GM21423 (cell line): ENCODE data around the gene APLF.
"Not testable (repeated sequence)": the region's sequence is repeated elsewhere in the genome, so short reads cannot be mapped to it uniquely, and the experiment has no call there.

Source experiments
- ATAC-seq: cut with Tn5 transposase; IDR thresholded peaks from one replicate; pipeline ENCODE4 v1.9.1; 2021; ENCODE audit warnings: mild to moderate bottlenecking, moderate library complexity; ENCODE audit not compliant: unreplicated experiment

Gene APLF

GRCh38 chr2:68441179-68441993, 26.0 kb upstream of the APLF start:
- peak; percentile 99 for ATAC-seq

DNA sequence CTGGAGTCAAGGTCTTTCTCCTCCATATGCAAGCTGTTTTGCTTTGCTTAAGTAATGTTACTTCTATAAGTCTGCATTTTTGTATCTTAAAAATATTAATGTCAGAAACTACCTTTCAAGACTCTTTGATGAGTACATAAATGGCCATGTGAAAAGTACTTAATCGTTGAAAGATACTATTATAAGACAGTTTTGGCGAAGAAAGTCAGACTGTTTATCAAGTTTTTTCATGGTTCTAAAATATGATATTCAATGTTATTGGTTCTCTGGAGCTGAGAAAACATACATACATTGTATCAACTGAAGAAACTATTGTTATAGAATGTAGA, 25.4 kb upstream of the APLF start:
- no peak for ATAC-seq

GRCh38 chr2:68446425-68446824, 21.0 kb upstream of the APLF start:
- ATAC-seq = not testable (repeated sequence)

- ATAC-seq = no peak
Observed at GRCh38 chr2:68447118-68447517, 20.3 kb upstream of the APLF start.

- ATAC-seq = no peak
Observed at GRCh38 chr2:68448671-68449653, 18.4 kb upstream of the APLF start.

- ATAC-seq = no peak
Observed at GRCh38 chr2:68452158-68452900, 15.1 kb upstream of the APLF start.

DNA sequence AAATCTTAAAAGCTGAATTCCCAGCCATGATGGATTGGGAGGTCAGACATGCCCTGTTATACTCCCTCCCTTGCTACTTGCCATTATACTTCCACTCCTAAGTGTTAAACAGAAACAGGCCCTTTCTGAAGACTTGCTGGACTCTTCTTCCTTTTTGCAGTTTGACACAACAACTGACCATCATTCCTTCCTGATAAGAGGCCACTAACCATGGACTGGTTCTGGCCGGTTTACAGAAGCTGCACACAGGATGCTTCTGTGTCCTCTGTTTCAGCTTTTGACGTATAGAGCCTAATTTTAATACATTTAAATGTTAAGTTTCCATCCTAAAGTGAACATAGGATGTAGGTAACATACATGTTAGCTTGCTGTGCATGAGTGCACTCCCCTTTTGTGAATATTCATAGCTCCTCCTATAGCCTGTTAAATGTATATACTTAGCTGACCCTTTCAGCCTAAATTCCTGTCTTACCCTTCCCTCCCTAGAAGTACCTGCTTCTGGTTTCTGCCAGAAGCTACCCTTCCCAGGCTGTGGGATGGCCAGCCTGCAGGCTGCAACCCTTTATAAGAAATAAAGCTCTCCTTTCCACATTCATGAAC, 13.5 kb upstream of the APLF start:
- ATAC-seq = no peak

- ATAC-seq = no peak
Observed at GRCh38 chr2:68454719-68455118, 12.7 kb upstream of the APLF start.

- ATAC-seq = no peak
Observed at GRCh38 chr2:68456198-68456597, 11.2 kb upstream of the APLF start.

DNA sequence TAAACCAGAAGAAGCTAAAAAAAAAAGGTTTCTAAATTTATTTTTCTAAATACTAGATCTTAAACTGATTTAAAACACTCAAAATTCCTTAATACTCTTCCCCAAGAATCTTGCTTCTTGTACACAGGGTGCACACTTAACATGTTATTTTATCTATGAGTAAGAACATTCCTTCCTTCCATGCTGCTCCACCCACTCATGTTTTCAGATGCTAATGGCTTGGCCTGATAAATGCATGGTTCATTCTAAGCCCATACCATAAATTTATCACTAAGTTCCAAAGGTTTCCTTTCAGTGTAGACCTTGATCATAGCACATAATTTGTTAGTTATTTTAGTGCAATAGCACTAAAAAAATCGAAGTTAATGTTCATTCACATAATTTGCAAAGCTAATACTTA, 8.4 kb upstream of the APLF start:
- no peak for ATAC-seq

GRCh38 chr2:68463287-68463877, 4.0 kb upstream of the APLF start:
- ATAC-seq = no peak

DNA sequence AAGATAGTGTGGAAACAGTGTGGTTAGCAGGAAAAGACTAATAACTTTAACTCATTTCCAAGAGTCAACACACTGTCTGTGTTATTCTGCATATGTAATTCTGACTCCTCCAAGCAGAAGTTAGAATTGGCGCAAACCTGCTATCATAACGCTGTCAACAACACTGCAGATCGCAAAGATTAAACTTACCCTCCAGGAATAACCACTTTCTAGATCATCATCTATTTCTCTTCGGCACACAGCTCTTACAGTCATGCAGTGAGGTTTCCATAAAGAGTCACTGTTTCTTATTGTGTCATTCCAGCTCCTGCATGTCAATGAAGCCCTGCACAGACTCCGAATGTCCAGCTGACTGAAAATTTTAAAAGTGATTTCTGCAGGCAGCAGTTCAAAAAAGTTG, 2.7 kb upstream of the APLF start:
- ATAC-seq = no peak

- ATAC-seq = no peak
Observed at GRCh38 chr2:68465081-68465916, 2.1 kb upstream of the APLF start.

DNA sequence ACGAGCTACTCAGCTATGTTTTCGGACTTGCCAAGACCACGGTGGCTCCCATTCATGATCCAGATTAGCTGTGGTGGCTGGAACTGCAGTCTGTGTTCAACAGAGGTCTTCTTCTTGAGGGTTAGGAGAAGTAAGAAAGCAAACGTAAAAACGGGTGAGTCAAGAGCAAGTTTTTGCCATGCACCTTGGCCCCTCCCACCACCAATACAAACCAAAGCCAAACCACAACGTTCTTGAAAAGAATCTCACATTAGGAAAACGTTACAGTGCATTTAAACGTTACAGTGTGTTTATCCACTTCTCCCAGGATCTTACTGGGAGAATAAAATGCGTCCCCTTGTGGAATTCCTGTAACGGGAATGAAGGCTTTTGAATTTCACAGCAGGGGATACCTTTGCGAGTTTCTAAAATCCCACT, 1.0 kb upstream of the APLF start:
- ATAC-seq = no peak

DNA sequence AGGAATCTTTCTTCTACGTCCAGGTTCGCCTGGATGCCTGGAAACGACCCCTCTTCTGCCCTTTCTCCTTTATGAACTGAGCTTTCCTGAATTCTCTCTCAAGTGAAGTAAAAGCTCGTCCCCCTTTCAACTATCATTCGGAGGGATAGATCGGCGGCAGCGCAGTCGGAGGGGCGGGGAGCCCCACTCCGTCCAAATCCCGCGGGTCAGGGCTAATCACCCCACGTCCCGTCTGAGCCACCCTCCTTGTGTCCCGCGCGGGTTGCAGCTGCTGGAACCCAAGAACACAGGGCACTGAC, 658 bp upstream of the APLF start:
- ATAC-seq = peak; percentile 22

DNA sequence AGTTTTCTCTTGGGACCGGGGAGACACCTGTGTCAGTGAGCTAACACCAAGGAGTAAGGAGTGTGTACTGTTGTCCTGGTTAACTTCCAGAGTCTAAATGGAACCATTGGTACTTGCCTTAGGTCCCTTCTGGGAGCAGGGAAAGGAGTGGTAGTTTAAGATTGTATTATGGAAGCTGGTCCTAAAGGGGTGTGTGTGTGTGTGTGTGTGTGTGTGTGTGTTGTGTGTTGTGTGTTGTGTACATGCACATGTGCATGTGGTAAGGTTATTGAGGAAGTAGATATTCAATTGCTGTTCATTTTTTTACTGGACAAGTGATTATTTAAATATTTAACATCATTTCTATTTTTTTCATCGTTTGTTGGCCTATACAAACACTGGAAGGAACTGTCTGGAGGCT, 1.4 kb downstream of the APLF start:
- ATAC-seq = no peak

DNA sequence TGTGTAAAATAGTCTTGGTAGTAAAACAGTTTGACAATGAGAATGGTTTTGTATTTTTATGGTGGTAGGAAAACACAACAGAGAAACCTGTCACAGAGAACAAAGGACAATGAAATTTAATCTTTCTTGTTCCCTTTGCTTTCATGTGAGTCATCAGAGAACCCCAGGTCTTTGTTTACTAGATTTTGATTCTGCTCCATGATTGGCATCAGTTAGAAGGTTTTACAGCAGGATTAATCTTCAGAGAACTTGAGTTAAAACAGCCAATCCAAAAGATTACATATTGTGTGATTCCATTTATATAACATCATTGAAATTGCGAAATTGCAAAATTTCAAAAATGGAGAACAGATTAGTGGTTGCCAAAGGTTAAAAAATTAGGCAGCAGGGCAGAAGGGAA, 2.5 kb downstream of the APLF start:
- no peak for ATAC-seq

DNA sequence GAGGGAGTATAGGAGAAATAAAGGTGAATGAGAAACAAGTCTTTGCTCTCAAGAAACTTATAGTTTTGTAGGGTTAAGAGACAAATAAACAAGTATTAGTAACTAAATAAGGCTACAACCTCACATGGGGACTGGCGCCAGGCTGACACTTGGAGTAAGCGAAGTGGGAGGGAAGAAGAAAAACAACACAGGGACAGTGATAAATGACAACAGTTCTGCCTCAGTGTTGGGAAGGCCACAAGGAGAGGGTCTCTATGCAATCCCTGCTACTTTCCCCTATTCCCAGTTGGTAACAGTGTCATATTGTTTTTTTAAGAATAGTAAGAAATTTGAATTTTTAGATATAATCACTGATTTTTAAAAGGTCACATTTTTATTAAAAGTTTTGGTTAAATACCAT, 4.0 kb downstream of the APLF start:
- no peak for ATAC-seq

- no peak for ATAC-seq
Observed at GRCh38 chr2:68472796-68473414, 5.5 kb downstream of the APLF start.
